Activated CD4-positive, alpha-beta T cell treated with anti-CD3 and anti-CD28 coated beads, Interleukin-2, amount 50 U/mL, for 48 hours (primary cell): ENCODE data around the gene TFEB.
A peak's percentile ranks its signal among the peaks of the same experiment; 100 is the strongest.

Source experiments
- DNase-seq, 2 experiments: peaks; one replicate each; pipeline ENCODE4 v3.0.0-alpha.2; 2020

TFEB gene

DNA sequence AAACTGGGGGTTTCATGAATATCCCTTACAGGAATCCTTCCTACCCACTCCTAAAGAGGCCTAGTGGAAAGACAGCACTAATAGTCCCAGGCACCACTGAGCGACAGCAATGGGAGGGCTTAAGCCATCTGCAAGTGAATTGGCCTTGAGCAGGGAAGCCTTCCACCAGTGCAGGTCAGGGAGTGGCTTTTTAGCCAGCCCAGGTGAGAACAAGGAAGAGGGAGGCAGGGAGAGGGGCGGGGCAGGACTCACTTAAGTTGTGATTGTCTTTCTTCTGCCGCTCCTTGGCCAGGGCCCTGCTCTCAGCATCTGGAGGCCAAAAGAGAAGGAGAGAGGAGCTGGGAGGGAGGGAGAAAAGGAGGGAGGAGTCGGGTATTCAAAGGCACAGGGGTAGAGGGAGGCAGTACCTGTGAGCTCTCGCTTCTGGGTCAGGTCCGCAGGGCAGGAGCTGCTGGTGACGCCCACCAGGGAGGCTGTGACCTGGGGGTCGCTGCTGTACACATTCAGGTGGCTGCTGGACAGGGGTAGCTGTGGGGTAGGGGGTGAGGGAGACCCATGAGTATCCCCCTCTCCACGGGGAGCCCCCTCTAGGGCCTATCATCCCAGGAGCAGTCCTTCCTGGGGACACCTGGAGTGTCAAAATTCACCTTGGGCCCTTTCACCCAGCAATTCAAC, 47.8 kb downstream of the TFEB start:
- DNase-seq: no peak

GRCh38 chr6:41685641-41686380, 49.6 kb downstream of the TFEB start:
- DNase-seq: no peak

DNA sequence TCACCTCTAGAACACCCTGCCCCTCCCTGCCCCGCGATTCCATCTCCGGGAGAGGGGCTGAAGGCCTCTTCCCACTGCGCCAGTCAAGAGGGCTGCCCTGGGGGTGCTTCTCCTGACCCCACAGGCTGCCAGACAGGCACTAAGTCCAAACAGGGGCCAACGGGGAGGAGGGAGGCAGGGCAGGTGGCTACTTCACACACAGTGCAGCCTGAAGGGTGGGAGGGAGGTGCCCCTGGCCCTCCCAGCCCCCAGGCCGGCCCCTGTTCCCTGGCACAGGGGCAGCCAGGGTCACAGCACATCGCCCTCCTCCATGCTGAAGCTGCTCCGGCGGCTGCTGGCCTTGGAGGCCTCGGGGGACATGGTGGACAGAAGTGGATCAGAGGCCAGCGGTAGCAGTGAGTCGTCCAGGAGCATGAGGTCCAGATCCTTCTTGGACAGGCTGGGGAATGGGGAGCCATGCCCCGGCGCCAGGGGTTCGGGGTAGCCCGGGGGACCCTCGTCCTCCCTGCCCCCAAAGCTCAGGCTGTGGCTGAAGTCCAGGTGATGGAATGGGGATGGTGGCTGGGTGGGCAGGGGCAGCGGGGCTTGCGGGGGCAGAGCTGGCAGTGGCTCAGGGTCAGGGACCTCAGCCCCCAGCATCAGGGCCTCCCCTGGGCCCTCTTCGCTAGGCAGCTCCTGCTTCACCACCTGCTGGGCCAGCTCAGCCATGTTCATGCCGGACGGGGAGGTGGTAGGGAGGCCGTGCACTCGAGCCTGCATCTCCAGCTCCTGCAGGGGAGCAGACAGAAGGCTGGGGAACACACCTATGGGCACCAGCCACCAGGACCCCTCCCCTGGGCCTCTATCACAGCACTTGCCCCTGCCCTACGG, 50.9 kb downstream of the TFEB start:
- DNase-seq: no peak

DNA sequence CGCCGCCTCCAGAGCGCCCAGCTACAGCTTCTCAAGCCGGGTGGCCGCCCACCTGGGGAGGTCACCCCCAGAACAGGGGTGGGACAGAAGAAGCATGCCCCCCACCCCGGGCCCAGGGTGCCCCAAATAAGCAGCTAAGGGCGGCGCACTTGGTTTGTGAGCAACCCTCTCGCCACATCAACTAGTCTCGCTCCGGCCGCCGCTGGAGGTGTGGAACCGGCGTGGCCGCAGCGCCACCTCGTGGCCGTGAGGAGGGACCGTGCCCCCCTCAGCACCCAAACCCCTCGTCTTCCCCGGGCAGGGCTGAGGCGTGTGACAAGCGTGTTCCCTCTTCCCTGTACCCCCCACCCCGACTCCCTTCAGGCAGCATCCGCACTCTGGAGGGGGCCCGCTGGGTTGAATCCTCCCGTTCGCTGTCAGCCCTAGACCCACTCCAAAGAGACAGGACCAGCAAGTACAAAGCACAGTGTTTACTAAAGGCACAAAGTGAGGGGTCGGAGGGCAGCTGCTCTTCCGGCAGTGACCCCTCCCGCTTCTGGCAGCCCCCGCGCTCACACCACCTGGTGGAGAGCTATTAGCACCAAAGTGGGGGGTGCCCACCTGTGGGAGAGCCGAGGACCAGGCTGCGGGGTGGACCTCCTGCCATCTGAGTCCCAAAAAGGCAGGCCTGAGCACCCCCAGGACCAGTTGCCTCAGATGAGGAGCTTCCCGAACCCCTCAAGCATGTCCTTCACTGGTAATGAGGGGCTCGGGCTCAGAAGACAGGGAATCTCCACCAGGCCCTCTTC, 51.7 kb downstream of the TFEB start:
- DNase-seq: peak; percentile 79 to 84

DNA sequence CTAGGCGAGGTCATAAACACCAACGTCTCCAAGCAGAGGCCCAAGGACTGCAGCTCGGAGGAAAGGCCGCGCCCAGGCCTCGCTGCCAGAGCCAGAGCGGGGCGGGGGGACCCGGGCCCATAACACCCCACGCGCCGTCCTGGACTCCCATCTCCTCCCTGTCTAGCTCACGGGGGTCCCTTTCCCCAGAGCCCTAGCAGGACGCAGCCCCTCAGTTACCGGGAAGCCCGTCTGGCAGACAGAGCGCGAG, 52.2 kb downstream of the TFEB start:
- DNase-seq: no peak

- peak in 1 of 2 experiments; percentile 5 for DNase-seq
Measured at GRCh38 chr6:41682497-41683272, 52.7 kb downstream of the TFEB start.

- peak; percentile 82 to 85 for DNase-seq
Measured at GRCh38 chr6:41682056-41682477, 53.3 kb downstream of the TFEB start.

DNA sequence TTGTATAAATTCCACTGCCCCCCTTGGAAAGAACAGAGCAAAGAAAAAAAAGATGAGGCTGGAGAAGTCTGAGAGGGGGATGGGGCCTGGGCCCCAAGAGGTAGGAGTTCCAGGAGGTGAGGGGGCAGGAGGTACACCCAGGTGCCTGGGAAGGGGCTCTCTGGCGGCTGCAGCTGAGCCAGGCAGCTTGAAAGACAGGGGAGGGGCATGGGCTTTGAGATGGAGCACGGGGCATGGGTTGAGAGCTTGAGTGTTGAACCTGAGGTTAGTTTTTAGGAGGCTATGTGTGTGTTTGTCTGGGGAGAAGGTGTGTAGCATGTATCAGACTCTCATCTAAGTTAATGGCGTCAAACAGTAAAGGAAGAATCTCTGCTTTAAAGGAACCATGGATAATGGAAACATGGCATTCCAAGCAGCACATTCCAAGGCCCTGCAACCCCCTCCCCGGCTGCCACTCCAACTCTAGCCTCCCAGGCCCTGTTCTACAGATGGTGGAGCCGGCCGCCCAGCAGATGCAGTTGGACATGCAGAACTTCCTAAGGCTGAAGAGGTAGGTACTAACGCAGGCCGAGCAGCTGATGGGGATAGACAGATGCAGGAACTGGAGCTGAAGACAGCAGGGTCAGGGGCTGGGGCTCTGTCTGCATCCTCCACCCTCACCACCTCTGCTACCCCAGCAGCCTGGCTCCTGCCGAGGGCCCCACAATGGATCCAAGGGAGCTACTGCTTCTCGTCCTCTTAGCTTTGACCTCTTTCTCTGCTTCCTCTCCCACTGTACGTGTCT, 55.0 kb downstream of the TFEB start:
- no peak for DNase-seq

- DNase-seq: no peak
Measured at GRCh38 chr6:41679696-41680095, 55.7 kb downstream of the TFEB start.

GRCh38 chr6:41678511-41679084, 56.8 kb downstream of the TFEB start:
- DNase-seq: no peak

DNA sequence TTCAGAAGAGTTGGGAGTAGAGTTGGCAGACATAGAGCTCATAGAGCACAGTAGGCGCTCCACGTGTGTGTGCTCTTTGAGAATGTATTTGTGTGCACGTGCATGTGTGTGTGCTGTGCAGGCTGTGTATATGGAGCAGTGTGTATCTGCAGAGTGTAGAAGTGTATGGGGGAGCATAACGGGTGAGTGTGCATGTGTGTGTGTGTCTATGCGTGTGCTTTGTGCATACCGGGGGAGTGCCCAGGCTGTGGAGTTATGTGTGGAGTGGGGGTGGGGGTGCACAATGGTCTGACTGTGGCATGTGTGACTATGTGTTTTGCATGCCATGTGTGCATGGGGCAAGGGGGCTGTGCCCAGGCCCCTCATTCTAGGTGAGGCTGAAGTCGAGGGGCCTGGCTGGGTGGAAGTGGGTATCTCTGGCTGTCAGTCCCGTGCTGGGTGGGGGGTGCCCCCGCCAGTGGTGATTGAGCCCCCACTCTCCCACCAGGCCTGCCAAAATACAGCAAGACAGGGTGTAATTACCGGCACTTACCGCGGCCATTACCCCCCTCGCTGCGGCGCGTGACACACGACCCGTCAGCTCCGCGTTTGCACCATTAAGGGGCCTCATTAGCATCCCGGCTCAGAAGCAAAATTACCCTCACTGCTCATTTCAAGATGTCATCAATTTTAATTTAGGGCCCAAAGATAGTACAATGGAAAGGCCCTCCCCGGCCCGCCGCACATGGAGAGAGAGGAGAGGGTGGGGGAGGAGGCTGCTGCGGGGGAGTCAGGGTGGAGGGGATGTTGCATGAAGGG, 58.1 kb downstream of the TFEB start:
- no peak for DNase-seq

DNA sequence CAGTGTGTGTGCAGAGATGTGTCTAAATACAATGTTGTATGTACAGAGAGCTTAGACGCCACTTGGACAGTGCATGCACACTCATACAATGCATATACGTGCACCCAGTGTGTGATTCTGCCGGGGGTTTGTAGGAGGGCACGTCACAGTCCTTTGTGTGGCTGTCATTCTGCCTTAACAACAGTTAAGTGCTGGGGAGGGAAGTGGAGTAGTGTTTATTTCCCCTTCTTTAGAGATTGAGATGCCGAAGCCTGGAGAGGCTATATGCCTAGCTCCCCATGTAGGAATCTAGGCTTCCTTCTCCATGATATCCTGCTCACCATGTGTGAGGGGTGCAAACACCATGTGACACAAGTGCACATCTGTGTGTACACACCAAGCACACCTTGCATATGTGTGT, 59.0 kb downstream of the TFEB start:
- no peak for DNase-seq

DNA sequence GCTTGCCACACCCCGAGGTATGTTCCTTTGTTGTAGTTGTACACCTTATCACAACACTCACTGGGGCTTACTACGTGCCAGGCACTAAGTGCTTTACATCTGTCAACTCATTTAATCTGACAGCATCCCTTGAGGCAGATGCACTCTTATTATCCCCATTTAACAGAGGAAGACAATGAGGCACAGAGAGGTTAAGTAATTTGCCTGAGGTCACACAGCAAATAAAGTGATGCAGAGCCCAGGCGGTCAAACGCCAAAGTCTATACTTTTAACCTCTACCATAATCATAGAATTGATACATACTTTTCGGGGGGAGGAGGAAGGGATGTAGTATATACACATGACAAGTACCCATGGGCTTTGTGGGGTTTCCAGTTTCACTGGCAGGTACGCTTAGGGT, 59.4 kb downstream of the TFEB start:
- DNase-seq: no peak

- no peak for DNase-seq
Measured at GRCh38 chr6:41675176-41675775, 60.1 kb downstream of the TFEB start.

DNA sequence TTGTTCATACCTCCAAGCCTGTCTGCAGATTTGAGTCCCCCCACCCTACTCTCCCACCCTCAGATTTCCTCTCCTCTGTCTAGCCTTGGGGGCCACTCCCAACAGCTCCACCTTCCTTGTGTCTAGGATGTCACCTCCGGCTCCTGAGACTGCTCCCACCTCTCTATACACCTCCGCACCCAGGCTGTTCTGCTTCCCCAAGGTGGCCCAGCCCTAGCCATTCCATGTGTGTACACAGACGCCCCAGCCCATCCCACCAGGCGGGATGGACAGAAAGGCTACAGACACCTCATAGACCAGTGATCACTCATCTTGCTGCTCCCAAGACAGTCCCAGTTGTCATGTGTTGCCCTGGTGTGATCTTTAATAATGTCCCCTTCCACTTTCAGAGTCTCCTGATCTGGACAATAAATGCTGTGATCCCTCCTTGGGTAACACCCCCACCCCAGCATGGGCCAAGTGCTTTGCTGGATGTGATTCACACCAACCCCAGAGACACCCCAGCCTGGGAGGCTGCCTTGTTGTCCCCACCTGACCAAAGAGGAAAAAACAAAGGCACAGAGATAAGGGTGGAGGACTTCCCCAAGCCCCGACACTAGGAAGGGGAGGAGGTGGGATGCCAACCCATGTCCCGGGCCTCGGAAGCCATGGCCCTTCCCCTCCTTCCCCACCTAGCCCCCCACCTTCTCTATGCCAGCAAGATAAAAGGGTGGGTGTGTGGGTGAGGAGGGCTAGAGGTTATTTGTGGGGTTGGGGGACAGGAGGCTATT, 61.0 kb downstream of the TFEB start:
- DNase-seq: no peak

GRCh38 chr6:41673704-41674000, 61.8 kb downstream of the TFEB start:
- no peak for DNase-seq

DNA sequence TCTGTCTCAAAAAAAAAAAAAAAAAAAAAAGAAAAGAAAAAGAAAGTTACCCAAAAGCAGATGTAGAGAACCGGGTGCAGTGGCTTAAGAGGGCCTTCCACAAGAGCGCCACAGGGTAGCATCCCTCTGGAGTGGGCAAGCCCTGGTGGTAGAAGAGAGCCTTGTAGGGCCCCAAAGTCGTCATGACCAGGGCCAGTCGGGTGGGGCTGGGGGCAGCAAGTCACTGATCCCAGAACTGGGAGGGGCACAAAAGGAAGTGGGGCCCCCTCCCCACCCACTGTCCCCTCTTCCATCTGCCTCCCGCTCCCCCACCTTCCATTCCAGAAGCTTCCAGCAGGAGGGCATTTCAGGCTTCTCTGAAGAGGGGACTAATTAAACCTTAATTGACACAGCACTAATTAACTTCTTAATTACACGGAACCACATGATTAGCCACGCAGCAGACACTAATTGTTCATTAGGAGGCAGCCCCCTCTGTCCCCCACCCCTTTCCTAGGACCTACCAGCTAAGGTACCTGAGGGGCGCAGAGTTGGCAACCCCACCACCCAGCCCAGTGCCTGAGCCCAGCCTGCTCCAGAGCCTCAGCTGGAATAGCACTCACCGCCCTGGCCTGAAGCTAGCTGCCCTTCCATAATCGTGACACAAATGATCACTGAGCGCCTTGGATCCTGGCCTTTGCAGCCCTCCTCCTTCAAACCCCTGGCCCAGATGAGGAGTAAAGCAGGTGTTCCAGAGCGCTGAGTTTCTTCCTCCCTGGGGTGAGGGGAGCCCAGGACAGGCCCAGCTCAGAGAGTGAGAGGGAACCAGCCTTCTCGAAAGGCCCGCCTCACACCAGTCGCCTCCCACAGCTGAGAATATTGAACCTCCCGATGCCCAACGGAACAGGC, 62.3 kb downstream of the TFEB start:
- DNase-seq: no peak

DNA sequence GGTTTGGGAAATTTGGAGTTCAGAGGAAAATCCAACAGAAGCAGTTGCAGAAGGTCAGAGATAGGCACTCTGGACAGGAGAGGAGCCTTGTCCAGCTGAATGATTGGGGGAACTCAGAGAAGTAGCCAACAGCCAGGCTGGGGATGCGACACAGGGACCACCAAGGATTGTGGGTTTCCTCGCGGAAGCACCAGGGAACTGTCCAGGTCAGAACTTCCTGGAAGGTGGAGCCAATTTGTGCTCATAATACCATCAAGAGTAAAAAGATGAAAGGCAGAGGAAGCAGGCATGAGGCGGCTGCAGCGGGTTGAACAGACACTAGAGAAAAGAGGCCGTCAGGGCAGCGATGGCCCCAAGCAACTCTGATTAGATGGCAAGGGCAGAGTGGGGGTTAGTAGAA, 63.4 kb downstream of the TFEB start:
- no peak for DNase-seq
